HG03139 (cell line): ENCODE measurements around the gene SIPA1L3.
"Not testable (repeated sequence)": the region's sequence is repeated elsewhere in the genome, so short reads cannot be mapped to it uniquely, and the experiment has no call there.

ENCODE experiments used
- ATAC-seq: cut with Tn5 transposase; IDR thresholded peaks from one replicate; pipeline ENCODE4 v1.9.1; 2021; ENCODE audit not compliant: unreplicated experiment

The SIPA1L3 gene

DNA sequence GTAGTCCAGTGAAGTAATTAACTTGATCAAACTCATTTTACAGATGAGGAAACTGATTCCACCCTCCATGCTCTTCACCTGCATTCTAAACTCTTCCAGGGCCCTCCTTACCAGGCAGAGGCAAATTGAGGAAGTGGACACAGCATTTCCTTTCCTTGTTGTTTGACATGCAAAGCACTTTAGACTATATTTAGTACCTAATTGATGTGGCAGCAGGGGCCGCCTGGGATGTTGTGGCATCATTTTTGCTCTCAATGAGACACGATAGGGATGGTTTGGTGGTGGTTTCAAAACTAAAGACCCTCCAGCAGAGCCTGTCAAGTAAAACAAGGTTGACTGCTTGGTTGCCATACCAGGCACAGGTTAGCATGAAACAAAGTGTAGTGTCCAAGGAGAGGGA lies 7.9 kb downstream of the SIPA1L3 start:
- no peak for ATAC-seq

GRCh38 chr19:37920591-37921450 lies 13.8 kb downstream of the SIPA1L3 start:
- no peak for ATAC-seq

- not testable (repeated sequence) for ATAC-seq
These were observed 17.6 kb downstream of the SIPA1L3 start for GRCh38 chr19:37924573-37924972.

- ATAC-seq = no peak
These were observed 18.2 kb downstream of the SIPA1L3 start for GRCh38 chr19:37925212-37925611.

DNA sequence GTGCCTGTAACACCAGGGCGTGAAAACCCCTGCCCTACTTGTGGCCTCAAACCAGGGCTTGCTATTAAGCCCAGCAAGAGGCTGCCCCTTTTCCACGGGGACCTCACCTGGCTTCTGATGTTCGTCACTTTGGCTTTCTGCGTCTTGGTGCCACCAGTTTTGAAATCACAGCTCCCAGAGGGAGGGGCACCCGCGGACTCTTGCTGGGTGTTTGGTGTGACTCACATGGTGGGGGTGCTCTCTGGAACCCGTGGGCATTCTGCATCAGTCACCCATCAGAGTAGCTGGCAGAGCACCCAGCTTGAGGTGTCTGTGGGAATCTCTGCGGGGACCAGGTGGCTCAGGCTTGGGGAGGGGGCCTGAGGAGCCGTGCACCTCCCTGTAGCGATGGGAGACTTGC lies 19.2 kb downstream of the SIPA1L3 start:
- ATAC-seq = no peak

DNA sequence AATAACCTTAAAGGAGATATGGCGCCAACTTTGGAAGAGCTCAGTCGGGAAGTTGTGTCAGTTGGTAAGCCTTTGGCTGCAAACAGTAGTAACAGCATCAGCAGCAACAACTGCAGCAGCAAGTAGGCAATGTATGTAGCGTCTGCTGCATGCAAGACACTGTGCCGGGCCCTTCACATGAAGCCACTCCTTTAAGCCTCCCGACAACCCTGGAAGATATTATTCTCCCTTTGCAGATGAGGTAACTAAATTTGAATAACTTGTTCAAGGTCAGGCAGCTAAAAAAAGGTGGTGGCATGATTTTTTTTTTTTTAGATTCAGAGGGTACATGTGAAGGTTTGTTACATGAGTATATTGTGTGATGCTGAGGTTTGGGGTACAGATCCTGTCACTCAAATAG lies 19.7 kb downstream of the SIPA1L3 start:
- ATAC-seq = no peak

GRCh38 chr19:37928527-37929286 lies 21.7 kb downstream of the SIPA1L3 start:
- ATAC-seq = peak; percentile 52

DNA sequence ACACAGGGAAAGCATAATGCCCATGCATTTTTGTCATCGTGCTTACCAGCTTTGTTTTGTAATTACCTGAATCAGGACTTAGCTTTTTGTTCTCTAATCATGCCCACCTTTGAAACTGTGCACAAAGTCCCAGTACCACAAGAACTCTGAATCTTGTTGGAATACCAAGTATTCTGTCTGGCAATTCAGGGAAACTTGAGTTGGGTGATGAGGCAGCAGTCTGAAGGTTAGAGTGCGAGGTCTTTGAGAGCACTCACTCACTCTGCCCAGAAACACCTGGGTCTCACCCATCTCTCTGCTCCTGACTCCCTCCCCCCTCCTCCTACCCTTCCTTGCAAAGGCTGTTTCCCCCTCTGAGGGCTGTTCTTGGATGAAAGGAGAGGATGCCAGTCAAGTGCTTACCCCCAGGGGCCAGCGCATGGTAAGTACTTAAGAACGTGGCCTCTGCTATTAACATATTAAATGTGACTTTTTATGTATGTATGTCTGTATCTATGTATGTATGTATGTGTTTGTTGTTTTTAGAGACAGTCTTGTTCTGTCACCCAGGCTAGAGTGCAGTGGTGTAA lies 22.4 kb downstream of the SIPA1L3 start:
- no peak for ATAC-seq

- ATAC-seq = no peak
These were observed 23.4 kb downstream of the SIPA1L3 start for GRCh38 chr19:37930416-37930815.

- no peak for ATAC-seq
These were observed 25.1 kb downstream of the SIPA1L3 start for GRCh38 chr19:37931881-37932655.

DNA sequence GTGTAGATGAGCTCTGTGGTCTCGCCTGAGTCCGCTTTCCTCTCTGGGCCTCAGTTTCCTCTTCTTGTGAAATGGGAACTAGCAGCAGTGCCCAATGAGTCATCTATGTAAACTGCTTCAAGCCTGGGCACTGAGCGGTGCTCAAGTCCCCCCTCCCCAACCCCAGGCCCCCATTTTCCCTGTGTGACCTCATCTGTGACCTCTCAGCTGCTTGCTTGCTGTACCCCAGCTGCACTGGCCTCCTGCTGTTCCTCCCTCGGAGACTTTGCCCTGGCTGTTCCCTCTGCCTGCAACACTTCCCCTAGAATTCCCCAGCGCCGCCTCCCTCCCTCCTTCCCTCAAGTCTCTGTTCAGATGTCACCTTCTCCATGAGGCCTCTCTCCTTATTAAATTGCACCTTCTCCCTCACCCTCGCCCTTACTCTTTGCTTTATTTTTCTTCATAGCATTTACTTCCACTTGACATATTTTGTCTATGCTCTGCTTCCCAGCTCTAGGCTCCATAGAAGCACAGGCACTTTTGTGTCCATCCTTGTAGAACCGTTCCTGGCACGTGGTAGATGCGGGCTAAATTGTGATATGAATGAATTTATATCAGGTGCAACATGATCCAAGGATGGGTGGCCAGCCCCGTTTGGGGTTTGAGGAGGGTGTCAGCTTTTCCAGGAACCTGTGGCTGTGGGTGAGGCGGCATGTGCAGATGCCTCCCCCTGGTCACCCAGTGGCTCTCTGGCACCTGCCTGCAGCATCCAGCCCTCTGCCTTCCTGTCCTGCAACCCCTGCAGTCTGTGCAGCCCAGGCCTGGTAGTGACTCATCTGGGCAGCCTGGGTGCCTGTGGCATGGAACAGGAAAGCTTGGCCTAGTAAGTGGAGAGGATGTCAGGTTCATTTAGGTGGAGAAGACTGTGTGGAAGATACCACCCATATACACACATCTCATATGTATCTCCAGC lies 26.3 kb downstream of the SIPA1L3 start:
- no peak for ATAC-seq

GRCh38 chr19:37933937-37934358 lies 26.9 kb downstream of the SIPA1L3 start:
- no peak for ATAC-seq

DNA sequence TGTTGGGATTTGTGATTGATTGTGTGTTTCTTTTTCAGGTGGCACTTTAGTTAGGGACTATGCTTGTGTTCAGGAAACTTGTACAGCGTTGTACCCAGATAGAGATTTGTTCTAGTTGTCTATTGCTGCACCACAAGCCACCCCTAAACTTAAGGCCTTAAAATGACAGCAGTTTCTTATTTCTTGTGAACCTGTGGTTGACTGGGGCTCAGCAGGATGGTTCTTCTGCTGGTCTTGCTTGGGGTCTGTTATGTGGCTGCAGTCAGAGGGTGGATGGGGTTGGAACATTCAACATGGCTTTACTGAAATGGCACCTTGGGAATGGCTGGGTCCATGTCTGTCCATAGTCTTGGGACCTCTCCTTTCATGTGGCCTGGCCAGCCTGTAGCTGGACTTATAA lies 28.3 kb downstream of the SIPA1L3 start:
- ATAC-seq = no peak

- ATAC-seq = no peak
These were observed 29.2 kb downstream of the SIPA1L3 start for GRCh38 chr19:37936166-37936565.

GRCh38 chr19:37936886-37937285 lies 29.9 kb downstream of the SIPA1L3 start:
- no peak for ATAC-seq

GRCh38 chr19:37938353-37938752 lies 31.3 kb downstream of the SIPA1L3 start:
- ATAC-seq = no peak

GRCh38 chr19:37941782-37942515 lies 34.9 kb downstream of the SIPA1L3 start:
- no peak for ATAC-seq

GRCh38 chr19:37942516-37942902 lies 35.5 kb downstream of the SIPA1L3 start:
- ATAC-seq = no peak

- ATAC-seq = no peak
These were observed 36.5 kb downstream of the SIPA1L3 start for GRCh38 chr19:37943480-37943879.
